Measurements from ENCODE around the gene XKR3.

GRCh38 chr22:16824716-16825687, at the start of gene XKR3:
- TF ChIP-seq TAF1 (IDR thresholded peaks at IDR 0.05; ENCODE audit: borderline replicate concordance, low read depth, low read length) (no peak), POLR2A (IDR thresholded peaks at IDR 0.05; ENCODE audit: low read depth, low read length) (no peak), POLR2AphosphoS5 (IDR thresholded peaks at IDR 0.05; ENCODE audit: low read depth, low read length) (no peak)
